ENCODE results near the gene SELPLG. TPM values are rescaled to one million over a fixed set of nuclear protein-coding genes. Genes with fewer than 3 reads are reported as not detected.
"Not testable (repeated sequence)": the region's sequence is repeated elsewhere in the genome, so short reads cannot be mapped to it uniquely, and the experiment has no call there.

SELPLG gene
- total and polyA plus RNA-seq, 3 donors from 2014 or later = 1.1 to 10.4 (median 2.7) TPM

DNA sequence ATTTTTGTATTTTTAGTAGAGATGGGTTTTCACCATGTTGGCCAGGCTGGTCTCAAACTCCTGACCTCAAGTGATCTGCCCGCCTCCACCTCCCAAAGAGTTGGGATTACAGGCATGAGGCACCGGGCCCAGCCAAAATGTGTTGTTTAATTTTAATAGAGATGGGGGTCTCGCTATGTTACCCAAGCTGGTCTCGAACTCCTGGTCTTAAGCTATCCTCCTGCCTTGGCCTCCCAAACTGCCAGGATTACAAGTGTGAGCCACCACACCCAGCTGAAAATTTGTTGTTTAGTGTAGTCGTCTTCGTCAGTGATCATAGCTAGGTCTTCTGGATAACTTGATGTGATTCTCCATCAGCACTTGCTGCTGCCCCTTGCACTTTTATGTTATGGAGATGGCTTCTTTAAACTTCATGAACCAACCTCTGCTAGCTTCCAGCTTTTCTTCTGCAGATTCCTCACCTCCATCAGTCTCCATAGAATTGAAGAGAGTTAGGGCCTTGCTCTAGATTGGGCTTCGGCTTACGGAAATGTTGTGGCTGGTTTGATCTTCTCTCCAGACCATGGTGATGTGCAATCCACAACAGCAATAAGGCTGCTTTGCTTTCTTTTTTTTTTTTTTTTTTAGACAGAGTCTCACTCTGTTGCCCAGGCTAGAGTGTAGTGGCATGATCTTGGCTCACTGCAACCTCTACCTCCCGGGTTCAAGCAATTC, 58.3 kb downstream of the SELPLG start:
- Histone ChIP-seq H3K4me3 (no peak overlapping the region), H3K9me3 (no peaks in the 10 kb centered on the region), H3K27ac (no peak overlapping the region), H3K4me1 (no peaks in the 10 kb centered on the region), H3K27me3 (no peaks in the 10 kb centered on the region), H3K36me3 (ENCODE audit: low read depth, missing control alignments) (no peaks in the 10 kb centered on the region)
- intact Hi-C loops (cut with DNase I; ENCODE audit: low total_unique reads) = no loop called here
- DNase-seq = no peak
- TF ChIP-seq POLR2A (IDR thresholded peaks at IDR 0.05) = no peak
- TF ChIP-seq, protein P1, sequence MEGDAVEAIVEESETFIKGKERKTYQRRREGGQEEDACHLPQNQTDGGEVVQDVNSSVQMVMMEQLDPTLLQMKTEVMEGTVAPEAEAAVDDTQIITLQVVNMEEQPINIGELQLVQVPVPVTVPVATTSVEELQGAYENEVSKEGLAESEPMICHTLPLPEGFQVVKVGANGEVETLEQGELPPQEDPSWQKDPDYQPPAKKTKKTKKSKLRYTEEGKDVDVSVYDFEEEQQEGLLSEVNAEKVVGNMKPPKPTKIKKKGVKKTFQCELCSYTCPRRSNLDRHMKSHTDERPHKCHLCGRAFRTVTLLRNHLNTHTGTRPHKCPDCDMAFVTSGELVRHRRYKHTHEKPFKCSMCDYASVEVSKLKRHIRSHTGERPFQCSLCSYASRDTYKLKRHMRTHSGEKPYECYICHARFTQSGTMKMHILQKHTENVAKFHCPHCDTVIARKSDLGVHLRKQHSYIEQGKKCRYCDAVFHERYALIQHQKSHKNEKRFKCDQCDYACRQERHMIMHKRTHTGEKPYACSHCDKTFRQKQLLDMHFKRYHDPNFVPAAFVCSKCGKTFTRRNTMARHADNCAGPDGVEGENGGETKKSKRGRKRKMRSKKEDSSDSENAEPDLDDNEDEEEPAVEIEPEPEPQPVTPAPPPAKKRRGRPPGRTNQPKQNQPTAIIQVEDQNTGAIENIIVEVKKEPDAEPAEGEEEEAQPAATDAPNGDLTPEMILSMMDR (IDR thresholded peaks at IDR 0.05) = no peak
- 94% methylated on average over 9 of the region's 9 CpGs for WGBS, 2 donors

DNA sequence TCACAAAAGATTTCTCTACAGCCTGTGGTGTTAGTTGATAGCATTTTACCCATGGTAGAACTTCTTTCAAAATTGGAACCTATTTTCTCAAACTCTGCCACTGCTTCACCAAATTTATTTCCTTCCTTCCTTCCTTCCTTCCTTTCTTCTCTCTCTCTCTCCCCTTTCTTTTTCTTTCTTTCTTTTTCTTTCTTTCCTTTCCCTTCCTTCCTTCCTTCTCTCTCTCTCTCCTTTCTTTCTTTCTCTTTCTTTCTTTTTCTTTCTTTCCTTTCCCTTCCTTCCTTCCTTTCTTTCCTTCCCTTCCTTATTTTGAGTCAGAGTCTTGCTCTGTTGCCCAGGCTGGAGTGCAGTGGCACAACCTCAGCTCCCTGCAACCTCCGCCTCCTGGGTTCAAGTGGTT, 59.4 kb downstream of the SELPLG start:
- not testable (repeated sequence) for H3K27me3 ChIP-seq; DNase-seq; H3K4me3 ChIP-seq; H3K27ac ChIP-seq; H3K36me3 ChIP-seq (ENCODE audit: low read depth, missing control alignments); H3K9me3 ChIP-seq; H3K4me1 ChIP-seq
- intact Hi-C loops (cut with DNase I; ENCODE audit: low total_unique reads) = loop anchor here (5.0 kb wide), 1 partner anchor 43 kb away; no protein-coding TSS in a partner anchor
- WGBS, 2 donors = 94 to 100% methylated on average over 1 of the region's 1 CpG

DNA sequence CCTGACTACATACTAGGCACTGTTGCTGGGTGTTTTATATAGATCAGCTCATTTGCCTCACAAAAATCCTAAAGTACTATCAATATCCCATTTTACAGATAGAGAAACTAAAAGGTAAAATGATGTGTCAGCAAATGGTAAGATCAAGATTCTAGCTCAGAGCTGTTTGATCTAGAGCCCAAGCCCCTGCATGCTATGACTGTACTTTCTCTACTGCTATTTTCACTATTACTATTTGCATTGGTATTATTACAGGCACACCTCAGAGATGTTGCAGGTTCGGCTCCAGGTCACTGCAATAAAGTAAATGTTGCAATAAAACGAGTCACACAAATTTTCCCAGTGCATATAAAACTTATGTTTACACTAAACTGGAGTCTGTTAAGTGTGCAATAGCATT, 60.4 kb downstream of the SELPLG start:
- peak; percentile 7 for DNase-seq
- peaks cover 6% of the 10 kb centered on the region for H3K4me1 ChIP-seq
- no peaks in the 10 kb centered on the region for H3K27me3 ChIP-seq
- H3K4me3 ChIP-seq = no peak overlapping the region
- 69 to 80% methylated on average over 2 of the region's 2 CpGs for WGBS, 2 donors
- intact Hi-C loops (cut with DNase I; ENCODE audit: low total_unique reads) = loop anchor here (5.0 kb wide), 1 partner anchor 44 kb away; no protein-coding TSS in a partner anchor
- H3K36me3 ChIP-seq (ENCODE audit: low read depth, missing control alignments) = no peaks in the 10 kb centered on the region
- H3K9me3 ChIP-seq = no peaks in the 10 kb centered on the region
- H3K27ac ChIP-seq = no peak overlapping the region
- TF ChIP-seq, protein P1 (IDR thresholded peaks at IDR 0.05) = no peak
- no peak for TF ChIP-seq POLR2A (IDR thresholded peaks at IDR 0.05)

DNA sequence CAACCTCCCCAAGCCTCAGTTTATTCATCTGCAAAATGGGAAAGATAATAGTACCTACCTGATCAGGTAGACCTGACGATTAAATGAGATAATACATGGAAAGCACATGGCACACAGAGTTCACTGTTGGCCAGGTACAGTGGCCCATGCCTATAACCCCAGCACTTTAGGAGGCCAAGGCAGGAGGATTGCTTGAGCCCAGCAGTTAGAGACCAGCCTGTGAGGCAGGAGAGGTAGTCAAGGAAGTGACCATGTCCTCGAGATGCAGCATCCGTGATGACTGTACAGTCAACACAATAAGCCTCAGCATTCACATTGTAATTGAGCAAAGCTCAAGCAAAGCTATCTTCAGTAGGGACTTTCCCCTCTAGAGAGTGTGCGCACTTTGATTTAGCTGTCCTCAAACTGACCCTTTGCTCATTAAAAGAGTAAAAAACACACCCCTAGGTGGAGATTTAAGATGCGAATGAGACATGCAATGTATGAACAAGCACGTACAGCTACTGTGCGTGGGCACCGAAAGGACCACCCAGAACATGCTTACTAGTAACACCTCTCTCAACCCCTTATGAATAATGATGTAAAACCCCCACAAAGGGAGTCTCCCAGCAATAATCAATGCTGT, 61.4 kb downstream of the SELPLG start:
- DNase-seq = peak; percentile 2
- no peaks in the 10 kb centered on the region for H3K36me3 ChIP-seq (ENCODE audit: low read depth, missing control alignments)
- no peak for TF ChIP-seq POLR2A (IDR thresholded peaks at IDR 0.05)
- TF ChIP-seq, protein P1 (IDR thresholded peaks at IDR 0.05) = no peak
- no peak overlapping the region for H3K27ac ChIP-seq
- WGBS, 2 donors = 69 to 81% methylated on average over 8 of the region's 8 CpGs
- peaks cover 13% of the 10 kb centered on the region for H3K4me1 ChIP-seq
- H3K9me3 ChIP-seq = no peaks in the 10 kb centered on the region
- no peaks in the 10 kb centered on the region for H3K27me3 ChIP-seq
- H3K4me3 ChIP-seq = no peak overlapping the region
- intact Hi-C loops (cut with DNase I; ENCODE audit: low total_unique reads) = loop anchor here (5.0 kb wide), 1 partner anchor 45 kb away; no protein-coding TSS in a partner anchor

Small RNA genes within 50 kb of the gene (microRNA-seq; reads per million reads assigned to microRNA genes)
- 0 reads per million in 2 donors for gene MIR4496 (ENCODE audit: borderline number of aligned reads in 2 of 2, borderline replicate concordance in 1 of 2)

Small RNA genes within 50 kb of the gene (small RNA-seq; reads per million reads assigned to genes)
- 0 reads per million in 2 donors for gene RNU7-169P

Other genes starting within 250 kb of the SELPLG start
- 10 to 100 TPM; 10.0 to 10.5 TPM for gene FICD, start 118.6 kb downstream of the SELPLG start, total RNA-seq
- 16.7 TPM for gene FICD, start 118.6 kb downstream of the SELPLG start, polyA plus RNA-seq (ENCODE audit: insufficient read depth, low read depth, low replicate concordance)
- 100 to 1,000 TPM; 115 to 116 TPM for gene SART3, start 72.7 kb downstream of the SELPLG start, total RNA-seq
- 48.6 TPM for gene SART3, start 72.7 kb downstream of the SELPLG start, polyA plus RNA-seq (ENCODE audit: insufficient read depth, low read depth, low replicate concordance)
- gene ISCU, start 71.3 kb downstream of the SELPLG start, total RNA-seq = 100 to 1,000 TPM; 221 to 238 TPM
- 217 TPM for gene ISCU, start 71.3 kb downstream of the SELPLG start, polyA plus RNA-seq (ENCODE audit: insufficient read depth, low read depth, low replicate concordance)
- gene TMEM119, start 35.8 kb downstream of the SELPLG start, total RNA-seq = 1 to 10 TPM; 5.3 to 9.6 TPM
- 17.1 TPM for gene TMEM119, start 35.8 kb downstream of the SELPLG start, polyA plus RNA-seq (ENCODE audit: insufficient read depth, low read depth, low replicate concordance)
- 10 to 100 TPM; 57.2 to 73.4 TPM for gene CORO1C, start 97.6 kb upstream of the SELPLG start, total RNA-seq
- 70.2 TPM for gene CORO1C, start 97.6 kb upstream of the SELPLG start, polyA plus RNA-seq (ENCODE audit: insufficient read depth, low read depth, low replicate concordance)
- gene SSH1, start 223.7 kb upstream of the SELPLG start, total RNA-seq = 10 to 100 TPM; 29.1 to 31.5 TPM
- 18.9 TPM for gene SSH1, start 223.7 kb upstream of the SELPLG start, polyA plus RNA-seq (ENCODE audit: insufficient read depth, low read depth, low replicate concordance)
- gene DAO, start 246.2 kb upstream of the SELPLG start, total RNA-seq = under 1 TPM; 0.79 to 0.81 TPM
- 0.46 TPM for gene DAO, start 246.2 kb upstream of the SELPLG start, polyA plus RNA-seq (ENCODE audit: insufficient read depth, low read depth, low replicate concordance)

Data from testis (tissue), 3 donors.